ENCODE data around the gene SORL1-AS1.

The SORL1-AS1 gene

GRCh38 chr11:121478895-121479697 is 26.3 kb upstream of the SORL1-AS1 start:
- H3K9me3 ChIP-seq (ENCODE audit: severe bottlenecking) = no peaks in the 10 kb centered on the region
- no peaks in the 10 kb centered on the region for H3K36me3 ChIP-seq
- no peak overlapping the region for H3K27ac ChIP-seq
- H3K4me3 ChIP-seq (ENCODE audit: low read depth, low read length) = no peak overlapping the region
- no peak for DNase-seq
- H3K27me3 ChIP-seq (ENCODE audit: insufficient read depth, low read depth, severe bottlenecking) = no peaks in the 10 kb centered on the region
- no peak for TF ChIP-seq CTCF (IDR thresholded peaks at IDR 0.05; ENCODE audit: low read depth, low read length)

- Histone ChIP-seq H3K4me3 (ENCODE audit: low read depth, low read length) (no peak overlapping the region), H3K27me3 (ENCODE audit: insufficient read depth, low read depth, severe bottlenecking) (no peaks in the 10 kb centered on the region), H3K27ac (no peak overlapping the region), H3K9me3 (ENCODE audit: severe bottlenecking) (no peaks in the 10 kb centered on the region), H3K36me3 (no peaks in the 10 kb centered on the region)
- TF ChIP-seq CTCF (IDR thresholded peaks at IDR 0.05; ENCODE audit: low read depth, low read length) = no peak
- DNase-seq = no peak
Measured at GRCh38 chr11:121478226-121478894, 25.6 kb upstream of the SORL1-AS1 start.

DNA sequence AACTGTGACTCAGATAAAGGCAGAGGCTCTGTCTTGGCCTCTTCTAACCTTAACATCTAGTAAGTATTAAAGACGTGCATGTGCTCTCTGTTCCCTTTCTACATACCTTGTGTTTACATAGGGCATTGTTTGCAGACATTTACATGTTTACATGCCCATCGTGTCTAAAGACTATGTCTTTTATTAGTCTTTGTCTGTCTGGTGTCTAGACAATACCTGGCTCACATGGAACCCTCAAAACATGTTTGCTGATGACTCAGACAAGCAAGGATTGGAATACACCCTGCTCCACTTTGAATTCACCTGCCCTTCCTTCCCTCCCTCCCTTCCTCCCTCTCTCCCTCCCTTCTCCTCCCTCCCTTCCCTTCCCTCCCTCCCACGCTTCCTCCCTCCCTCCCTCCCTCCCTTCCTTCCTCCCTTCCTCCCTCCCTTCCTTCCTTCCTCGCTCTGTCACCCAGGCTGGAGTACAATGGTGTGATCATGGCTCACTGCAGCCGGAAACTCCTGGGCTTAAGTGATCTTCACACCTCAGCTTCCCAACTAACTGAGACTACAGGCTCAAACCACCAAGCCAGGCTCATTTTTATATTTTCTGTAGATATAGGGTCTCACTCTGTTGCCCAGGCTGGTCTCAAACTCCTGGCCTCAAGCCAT is 23.7 kb upstream of the SORL1-AS1 start:
- no peak for DNase-seq
- H3K4me3 ChIP-seq (ENCODE audit: low read depth, low read length) = no peak overlapping the region
- H3K27ac ChIP-seq = no peak overlapping the region
- no peaks in the 10 kb centered on the region for H3K27me3 ChIP-seq (ENCODE audit: insufficient read depth, low read depth, severe bottlenecking)
- no peaks in the 10 kb centered on the region for H3K36me3 ChIP-seq
- no peaks in the 10 kb centered on the region for H3K9me3 ChIP-seq (ENCODE audit: severe bottlenecking)
- TF ChIP-seq CTCF (IDR thresholded peaks at IDR 0.05; ENCODE audit: low read depth, low read length) = no peak

DNA sequence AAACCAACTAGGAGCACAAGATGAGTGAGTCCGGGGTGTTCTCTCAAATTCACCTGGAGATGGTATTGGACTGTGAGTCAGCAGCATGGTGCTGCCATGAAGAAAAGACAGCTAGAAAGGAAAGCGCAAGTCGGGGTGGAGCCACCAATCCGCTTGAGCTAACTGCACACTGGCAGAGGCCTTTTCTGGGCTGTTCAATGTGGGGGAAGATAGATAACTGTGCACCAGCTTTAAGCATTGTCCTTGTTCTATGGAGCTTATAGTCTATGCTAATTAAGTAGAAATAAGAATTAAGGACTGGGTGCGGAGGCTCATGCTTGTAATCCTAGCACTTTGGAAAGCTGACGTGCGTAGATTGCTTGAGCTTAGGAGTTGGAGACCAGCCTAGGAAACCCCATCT is 21.9 kb upstream of the SORL1-AS1 start:
- Histone ChIP-seq H3K36me3 (no peaks in the 10 kb centered on the region), H3K27me3 (ENCODE audit: insufficient read depth, low read depth, severe bottlenecking) (no peaks in the 10 kb centered on the region), H3K27ac (no peak overlapping the region), H3K9me3 (ENCODE audit: severe bottlenecking) (no peaks in the 10 kb centered on the region), H3K4me3 (ENCODE audit: low read depth, low read length) (no peak overlapping the region)
- no peak for TF ChIP-seq CTCF (IDR thresholded peaks at IDR 0.05; ENCODE audit: low read depth, low read length)
- DNase-seq = no peak

DNA sequence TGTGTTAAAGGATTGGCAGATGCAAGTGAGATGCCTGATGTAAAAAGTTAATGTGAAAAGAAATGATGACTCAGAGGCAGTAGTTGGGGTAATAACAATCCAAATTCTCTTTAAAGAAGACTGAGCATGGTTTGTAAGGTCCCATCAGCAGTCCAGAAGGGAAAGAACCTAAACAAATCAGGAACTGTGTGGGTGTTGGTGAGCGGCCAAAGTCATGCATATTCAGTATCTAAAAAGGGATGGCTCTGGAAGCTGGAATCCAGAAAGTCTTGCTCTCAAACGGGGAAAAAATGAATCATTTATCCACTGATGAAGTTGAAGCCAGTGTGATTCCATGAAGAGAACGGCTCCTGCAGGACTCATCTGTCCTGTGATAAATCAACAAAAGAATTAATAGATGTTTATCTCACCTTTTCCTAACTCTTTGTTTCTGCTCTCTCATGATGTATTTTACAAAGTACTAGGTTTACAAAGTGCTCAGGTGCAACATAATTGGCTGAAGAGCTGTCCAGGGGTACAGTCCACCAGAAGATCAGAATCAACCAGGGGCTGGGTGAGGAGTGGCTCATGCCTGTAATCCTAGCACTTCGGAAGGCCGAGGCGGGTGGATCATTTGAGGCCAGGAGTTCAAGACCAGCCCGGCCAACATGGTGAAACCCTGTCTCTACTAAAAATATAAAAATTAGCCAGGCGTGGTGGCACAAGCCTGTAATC is 20.5 kb upstream of the SORL1-AS1 start:
- Histone ChIP-seq H3K27me3 (ENCODE audit: insufficient read depth, low read depth, severe bottlenecking) (no peaks in the 10 kb centered on the region), H3K27ac (no peak overlapping the region), H3K4me3 (ENCODE audit: low read depth, low read length) (no peak overlapping the region), H3K9me3 (ENCODE audit: severe bottlenecking) (no peaks in the 10 kb centered on the region), H3K36me3 (no peaks in the 10 kb centered on the region)
- TF ChIP-seq CTCF (IDR thresholded peaks at IDR 0.05; ENCODE audit: low read depth, low read length) = no peak
- no peak for DNase-seq

All from WERI-Rb-1 (cell line).